GM23248 (cell line): Measurements from ENCODE around the gene NCF2.
"Not testable (repeated sequence)": the region's sequence is repeated elsewhere in the genome, so short reads cannot be mapped to it uniquely, and the experiment has no call there.

Experiments used
- EZH2 ChIP-seq: fragments of 200-600 bp; sonication (generic); IDR thresholded peaks from 2 replicates; pipeline ENCODE4 v1.6.1; 2018; ENCODE audit warnings: antibody characterized with exemption, mild to moderate bottlenecking; ENCODE audit not compliant: insufficient read depth, poor library complexity, severe bottlenecking
- EZH2phosphoT487 ChIP-seq: fragments of 200-600 bp; sonication (generic); IDR thresholded peaks from 2 replicates; pipeline ENCODE4 v1.6.1; 2018; ENCODE audit warnings: antibody characterized with exemption, moderate library complexity, mild to moderate bottlenecking, low read depth; ENCODE audit not compliant: insufficient read depth

DNA sequence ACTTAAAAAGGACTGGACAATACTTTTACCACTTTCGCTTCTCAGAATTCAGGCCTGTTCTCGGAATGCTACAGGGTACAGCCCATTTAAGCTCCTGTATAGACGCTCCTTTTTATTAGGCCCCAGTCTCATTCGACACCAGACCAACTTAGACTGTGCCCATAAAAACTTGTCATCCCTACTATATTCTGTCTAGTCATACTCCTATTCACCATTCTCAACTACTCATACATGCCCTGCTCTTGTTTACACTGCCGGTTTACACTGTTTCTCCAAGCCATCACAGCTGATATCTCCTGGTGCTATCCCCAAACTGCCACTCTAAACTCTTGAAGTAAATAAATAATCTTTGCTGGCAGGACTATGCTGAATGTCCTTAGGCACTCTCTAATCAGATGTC, 27.9 kb upstream of the NCF2 start:
- TF ChIP-seq EZH2phosphoT487, EZH2: not testable (repeated sequence)
